ENCODE measurements around the gene IL19. TPM values are rescaled to one million over a fixed set of nuclear protein-coding genes. Genes with fewer than 3 reads are reported as not detected.

The IL19 gene
- total and polyA plus RNA-seq, 2 donors: 0.28 to 1.0 TPM

- 28% methylated on average over 2 of the region's 2 CpGs for WGBS
These were observed 65.5 kb downstream of the IL19 start for GRCh38 chr1:206836111-206836510.

GRCh38 chr1:206839006-206839560, 68.5 kb downstream of the IL19 start:
- H3K27me3 ChIP-seq (ENCODE audit: control insufficient read depth in 2 of 2, insufficient read depth in 1 of 2, low read length in 1 of 2): peaks cover 0 to 2% of the 10 kb centered on the region in 2 donors
- no peak for DNase-seq (ENCODE audit: low read depth in 6 of 9, low spot score in 9 of 9)
- peaks cover 0 to 4% of the 10 kb centered on the region in 2 donors for H3K4me1 ChIP-seq (ENCODE audit: control insufficient read depth in 2 of 2, insufficient read depth in 2 of 2, low read length in 2 of 2)
- no peaks in the 10 kb centered on the region for H3K36me3 ChIP-seq (ENCODE audit: control insufficient read depth in 2 of 2, insufficient read depth in 2 of 2, low read length in 1 of 2)
- H3K9me3 ChIP-seq (ENCODE audit: control insufficient read depth in 2 of 2, insufficient read depth in 1 of 2, low read length in 1 of 2): no peaks in the 10 kb centered on the region
- no peak overlapping the region for H3K4me3 ChIP-seq (ENCODE audit: low read length in 2 of 2)
- H3K27ac ChIP-seq (ENCODE audit: low read depth in 1 of 2, low read length in 1 of 2): no peak overlapping the region
- 98% methylated on average over 4 of the region's 4 CpGs for WGBS

More at GRCh38 chr1:206836111-206836510, 65.5 kb downstream of the IL19 start:
- no peak for DNase-seq (ENCODE audit: low read depth in 6 of 9, low spot score in 9 of 9)
- Histone ChIP-seq H3K27me3 (ENCODE audit: control insufficient read depth in 2 of 2, insufficient read depth in 1 of 2, low read length in 1 of 2) (peaks cover 0 to 2% of the 10 kb centered on the region in 2 donors), H3K9me3 (ENCODE audit: control insufficient read depth in 2 of 2, insufficient read depth in 1 of 2, low read length in 1 of 2) (no peaks in the 10 kb centered on the region), H3K27ac (ENCODE audit: low read depth in 1 of 2, low read length in 1 of 2) (no peak overlapping the region), H3K4me1 (ENCODE audit: control insufficient read depth in 2 of 2, insufficient read depth in 2 of 2, low read length in 2 of 2) (peaks cover 0 to 13% of the 10 kb centered on the region in 2 donors), H3K36me3 (ENCODE audit: control insufficient read depth in 2 of 2, insufficient read depth in 2 of 2, low read length in 1 of 2) (no peaks in the 10 kb centered on the region), H3K4me3 (ENCODE audit: low read length in 2 of 2) (no peak overlapping the region)

- Histone ChIP-seq H3K27me3 (ENCODE audit: control insufficient read depth in 2 of 2, insufficient read depth in 1 of 2, low read length in 1 of 2) (peaks cover 0 to 2% of the 10 kb centered on the region in 2 donors), H3K4me1 (ENCODE audit: control insufficient read depth in 2 of 2, insufficient read depth in 2 of 2, low read length in 2 of 2) (peaks cover 0 to 4% of the 10 kb centered on the region in 2 donors), H3K27ac (ENCODE audit: low read depth in 1 of 2, low read length in 1 of 2) (no peak overlapping the region), H3K9me3 (ENCODE audit: control insufficient read depth in 2 of 2, insufficient read depth in 1 of 2, low read length in 1 of 2) (no peaks in the 10 kb centered on the region), H3K4me3 (ENCODE audit: low read length in 2 of 2) (no peak overlapping the region), H3K36me3 (ENCODE audit: control insufficient read depth in 2 of 2, insufficient read depth in 2 of 2, low read length in 1 of 2) (no peaks in the 10 kb centered on the region)
- no peak for DNase-seq (ENCODE audit: low read depth in 6 of 9, low spot score in 9 of 9)
- 96% methylated on average over 7 of the region's 7 CpGs for WGBS
These were observed 69.3 kb downstream of the IL19 start for GRCh38 chr1:206839857-206840256.

- Histone ChIP-seq H3K27ac (ENCODE audit: low read depth in 1 of 2, low read length in 1 of 2) (no peak overlapping the region), H3K4me1 (ENCODE audit: control insufficient read depth in 2 of 2, insufficient read depth in 2 of 2, low read length in 2 of 2) (no peaks in the 10 kb centered on the region), H3K9me3 (ENCODE audit: control insufficient read depth in 2 of 2, insufficient read depth in 1 of 2, low read length in 1 of 2) (no peaks in the 10 kb centered on the region), H3K36me3 (ENCODE audit: control insufficient read depth in 2 of 2, insufficient read depth in 2 of 2, low read length in 1 of 2) (no peaks in the 10 kb centered on the region), H3K4me3 (ENCODE audit: low read length in 2 of 2) (no peak overlapping the region), H3K27me3 (ENCODE audit: control insufficient read depth in 2 of 2, insufficient read depth in 1 of 2, low read length in 1 of 2) (no peaks in the 10 kb centered on the region)
- WGBS: 95% methylated on average over 7 of the region's 7 CpGs
- no peak for DNase-seq (ENCODE audit: low read depth in 6 of 9, low spot score in 9 of 9)
These were observed 71.2 kb downstream of the IL19 start for GRCh38 chr1:206841609-206842323.

- Histone ChIP-seq H3K4me3 (ENCODE audit: low read length in 2 of 2) (no peak overlapping the region), H3K9me3 (ENCODE audit: control insufficient read depth in 2 of 2, insufficient read depth in 1 of 2, low read length in 1 of 2) (no peaks in the 10 kb centered on the region), H3K27ac (ENCODE audit: low read depth in 1 of 2, low read length in 1 of 2) (no peak overlapping the region), H3K36me3 (ENCODE audit: control insufficient read depth in 2 of 2, insufficient read depth in 2 of 2, low read length in 1 of 2) (no peaks in the 10 kb centered on the region), H3K4me1 (ENCODE audit: control insufficient read depth in 2 of 2, insufficient read depth in 2 of 2, low read length in 2 of 2) (no peaks in the 10 kb centered on the region), H3K27me3 (ENCODE audit: control insufficient read depth in 2 of 2, insufficient read depth in 1 of 2, low read length in 1 of 2) (no peaks in the 10 kb centered on the region)
- no peak for DNase-seq (ENCODE audit: low read depth in 6 of 9, low spot score in 9 of 9)
These were observed 72.3 kb downstream of the IL19 start for GRCh38 chr1:206842854-206843253.

GRCh38 chr1:206843626-206844025, 73.1 kb downstream of the IL19 start:
- 98% methylated on average over 4 of the region's 4 CpGs for WGBS
- no peak overlapping the region for H3K4me3 ChIP-seq (ENCODE audit: low read length in 2 of 2)
- no peaks in the 10 kb centered on the region for H3K9me3 ChIP-seq (ENCODE audit: control insufficient read depth in 2 of 2, insufficient read depth in 1 of 2, low read length in 1 of 2)
- no peaks in the 10 kb centered on the region for H3K27me3 ChIP-seq (ENCODE audit: control insufficient read depth in 2 of 2, insufficient read depth in 1 of 2, low read length in 1 of 2)
- no peaks in the 10 kb centered on the region for H3K4me1 ChIP-seq (ENCODE audit: control insufficient read depth in 2 of 2, insufficient read depth in 2 of 2, low read length in 2 of 2)
- H3K27ac ChIP-seq (ENCODE audit: low read depth in 1 of 2, low read length in 1 of 2): no peak overlapping the region
- H3K36me3 ChIP-seq (ENCODE audit: control insufficient read depth in 2 of 2, insufficient read depth in 2 of 2, low read length in 1 of 2): no peaks in the 10 kb centered on the region
- DNase-seq (ENCODE audit: low read depth in 6 of 9, low spot score in 9 of 9): no peak

GRCh38 chr1:206846487-206846886, 75.9 kb downstream of the IL19 start:
- H3K36me3 ChIP-seq (ENCODE audit: control insufficient read depth in 2 of 2, insufficient read depth in 2 of 2, low read length in 1 of 2): no peaks in the 10 kb centered on the region
- no peaks in the 10 kb centered on the region for H3K9me3 ChIP-seq (ENCODE audit: control insufficient read depth in 2 of 2, insufficient read depth in 1 of 2, low read length in 1 of 2)
- no peaks in the 10 kb centered on the region for H3K27me3 ChIP-seq (ENCODE audit: control insufficient read depth in 2 of 2, insufficient read depth in 1 of 2, low read length in 1 of 2)
- no peak for DNase-seq (ENCODE audit: low read depth in 6 of 9, low spot score in 9 of 9)
- H3K4me1 ChIP-seq (ENCODE audit: control insufficient read depth in 2 of 2, insufficient read depth in 2 of 2, low read length in 2 of 2): no peaks in the 10 kb centered on the region
- no peak overlapping the region for H3K27ac ChIP-seq (ENCODE audit: low read depth in 1 of 2, low read length in 1 of 2)
- H3K4me3 ChIP-seq (ENCODE audit: low read length in 2 of 2): no peak overlapping the region

GRCh38 chr1:206847337-206847834, 76.8 kb downstream of the IL19 start:
- DNase-seq (ENCODE audit: low read depth in 6 of 9, low spot score in 9 of 9): no peak

GRCh38 chr1:206847946-206848345, 77.4 kb downstream of the IL19 start:
- Histone ChIP-seq H3K36me3 (ENCODE audit: control insufficient read depth in 2 of 2, insufficient read depth in 2 of 2, low read length in 1 of 2) (no peaks in the 10 kb centered on the region), H3K27ac (ENCODE audit: low read depth in 1 of 2, low read length in 1 of 2) (no peak overlapping the region), H3K4me3 (ENCODE audit: low read length in 2 of 2) (no peak overlapping the region), H3K9me3 (ENCODE audit: control insufficient read depth in 2 of 2, insufficient read depth in 1 of 2, low read length in 1 of 2) (no peaks in the 10 kb centered on the region), H3K27me3 (ENCODE audit: control insufficient read depth in 2 of 2, insufficient read depth in 1 of 2, low read length in 1 of 2) (no peaks in the 10 kb centered on the region), H3K4me1 (ENCODE audit: control insufficient read depth in 2 of 2, insufficient read depth in 2 of 2, low read length in 2 of 2) (no peaks in the 10 kb centered on the region)
- no peak for DNase-seq (ENCODE audit: low read depth in 6 of 9, low spot score in 9 of 9)
- WGBS: 98% methylated on average over 1 of the region's 1 CpG

More at GRCh38 chr1:206847337-206847834, 76.8 kb downstream of the IL19 start:
- no peaks in the 10 kb centered on the region for H3K4me1 ChIP-seq (ENCODE audit: control insufficient read depth in 2 of 2, insufficient read depth in 2 of 2, low read length in 2 of 2)
- H3K4me3 ChIP-seq (ENCODE audit: low read length in 2 of 2): no peak overlapping the region
- H3K27ac ChIP-seq (ENCODE audit: low read depth in 1 of 2, low read length in 1 of 2): no peak overlapping the region
- H3K9me3 ChIP-seq (ENCODE audit: control insufficient read depth in 2 of 2, insufficient read depth in 1 of 2, low read length in 1 of 2): no peaks in the 10 kb centered on the region
- WGBS: 99% methylated on average over 3 of the region's 3 CpGs
- no peaks in the 10 kb centered on the region for H3K36me3 ChIP-seq (ENCODE audit: control insufficient read depth in 2 of 2, insufficient read depth in 2 of 2, low read length in 1 of 2)
- H3K27me3 ChIP-seq (ENCODE audit: control insufficient read depth in 2 of 2, insufficient read depth in 1 of 2, low read length in 1 of 2): no peaks in the 10 kb centered on the region
